Measurements from ENCODE around the gene PNLIPRP2.

The PNLIPRP2 gene

GRCh38 chr10:116646502-116646901 is 25.7 kb downstream of the PNLIPRP2 start:
- no peaks in the 10 kb centered on the region for H3K4me1 ChIP-seq (ENCODE audit: low read length)
- no peak overlapping the region for H3K9ac ChIP-seq (ENCODE audit: low read length)
- H4K20me1 ChIP-seq (ENCODE audit: insufficient read depth, low read length): no peaks in the 10 kb centered on the region
- no peaks in the 10 kb centered on the region for H3K36me3 ChIP-seq (replicated peaks; ENCODE audit: insufficient read depth, low read length)
- H3K9me3 ChIP-seq (replicated peaks; ENCODE audit: insufficient read depth, low read length): no peaks in the 10 kb centered on the region
- H3K9me2 ChIP-seq (replicated peaks; ENCODE audit: insufficient read depth, low read length): no peaks in the 10 kb centered on the region
- H3K27ac ChIP-seq (ENCODE audit: low read length): no peak overlapping the region
- H3K4me3 ChIP-seq (ENCODE audit: low read length): no peak overlapping the region
- H2AFZ ChIP-seq (ENCODE audit: low read length): no peak overlapping the region
- no peak for DNase-seq
- no peaks in the 10 kb centered on the region for H3K27me3 ChIP-seq (replicated peaks; ENCODE audit: insufficient read depth, low read length)
- H3F3A ChIP-seq (ENCODE audit: insufficient read depth, low read length): no peaks in the 10 kb centered on the region
- TF ChIP-seq, protein P1, sequence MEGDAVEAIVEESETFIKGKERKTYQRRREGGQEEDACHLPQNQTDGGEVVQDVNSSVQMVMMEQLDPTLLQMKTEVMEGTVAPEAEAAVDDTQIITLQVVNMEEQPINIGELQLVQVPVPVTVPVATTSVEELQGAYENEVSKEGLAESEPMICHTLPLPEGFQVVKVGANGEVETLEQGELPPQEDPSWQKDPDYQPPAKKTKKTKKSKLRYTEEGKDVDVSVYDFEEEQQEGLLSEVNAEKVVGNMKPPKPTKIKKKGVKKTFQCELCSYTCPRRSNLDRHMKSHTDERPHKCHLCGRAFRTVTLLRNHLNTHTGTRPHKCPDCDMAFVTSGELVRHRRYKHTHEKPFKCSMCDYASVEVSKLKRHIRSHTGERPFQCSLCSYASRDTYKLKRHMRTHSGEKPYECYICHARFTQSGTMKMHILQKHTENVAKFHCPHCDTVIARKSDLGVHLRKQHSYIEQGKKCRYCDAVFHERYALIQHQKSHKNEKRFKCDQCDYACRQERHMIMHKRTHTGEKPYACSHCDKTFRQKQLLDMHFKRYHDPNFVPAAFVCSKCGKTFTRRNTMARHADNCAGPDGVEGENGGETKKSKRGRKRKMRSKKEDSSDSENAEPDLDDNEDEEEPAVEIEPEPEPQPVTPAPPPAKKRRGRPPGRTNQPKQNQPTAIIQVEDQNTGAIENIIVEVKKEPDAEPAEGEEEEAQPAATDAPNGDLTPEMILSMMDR (IDR thresholded peaks at IDR 0.05; ENCODE audit: low read length): no peak
- TF ChIP-seq EZH2phosphoT487 (IDR thresholded peaks at IDR 0.05; ENCODE audit: low read length) (no peak), EZH2 (optimal IDR thresholded peaks at IDR 0.05; ENCODE audit: low read depth, low read length) (no peak)
- no peaks in the 10 kb centered on the region for H3K79me2 ChIP-seq (ENCODE audit: low read length)
- H3K4me2 ChIP-seq (ENCODE audit: low read depth, low read length): no peak overlapping the region

- H4K20me1 ChIP-seq (ENCODE audit: insufficient read depth, low read length): no peaks in the 10 kb centered on the region
- H3K9me3 ChIP-seq (replicated peaks; ENCODE audit: insufficient read depth, low read length): no peaks in the 10 kb centered on the region
- H3F3A ChIP-seq (ENCODE audit: insufficient read depth, low read length): no peaks in the 10 kb centered on the region
- H3K9ac ChIP-seq (ENCODE audit: low read length): no peak overlapping the region
- no peak overlapping the region for H3K4me2 ChIP-seq (ENCODE audit: low read depth, low read length)
- no peaks in the 10 kb centered on the region for H3K36me3 ChIP-seq (replicated peaks; ENCODE audit: insufficient read depth, low read length)
- no peak for DNase-seq
- no peak overlapping the region for H3K4me3 ChIP-seq (ENCODE audit: low read length)
- no peaks in the 10 kb centered on the region for H3K79me2 ChIP-seq (ENCODE audit: low read length)
- H3K27ac ChIP-seq (ENCODE audit: low read length): no peak overlapping the region
- no peak overlapping the region for H2AFZ ChIP-seq (ENCODE audit: low read length)
- H3K27me3 ChIP-seq (replicated peaks; ENCODE audit: insufficient read depth, low read length): no peaks in the 10 kb centered on the region
- TF ChIP-seq, protein P1 (IDR thresholded peaks at IDR 0.05; ENCODE audit: low read length): no peak
- TF ChIP-seq EZH2phosphoT487 (IDR thresholded peaks at IDR 0.05; ENCODE audit: low read length): no peak
- TF ChIP-seq EZH2 (optimal IDR thresholded peaks at IDR 0.05; ENCODE audit: low read depth, low read length): no peak
- H3K9me2 ChIP-seq (replicated peaks; ENCODE audit: insufficient read depth, low read length): no peaks in the 10 kb centered on the region
- no peaks in the 10 kb centered on the region for H3K4me1 ChIP-seq (ENCODE audit: low read length)
These were observed 28.1 kb downstream of the PNLIPRP2 start for GRCh38 chr10:116648903-116649302.

- Histone ChIP-seq H3K9me2 (replicated peaks; ENCODE audit: insufficient read depth, low read length) (no peaks in the 10 kb centered on the region), H3K9ac (ENCODE audit: low read length) (no peak overlapping the region), H3K4me3 (ENCODE audit: low read length) (no peak overlapping the region), H3K27me3 (replicated peaks; ENCODE audit: insufficient read depth, low read length) (no peaks in the 10 kb centered on the region), H3K4me2 (ENCODE audit: low read depth, low read length) (no peak overlapping the region), H3K9me3 (replicated peaks; ENCODE audit: insufficient read depth, low read length) (no peaks in the 10 kb centered on the region), H4K20me1 (ENCODE audit: insufficient read depth, low read length) (no peaks in the 10 kb centered on the region), H3K4me1 (ENCODE audit: low read length) (no peaks in the 10 kb centered on the region), H3K79me2 (ENCODE audit: low read length) (no peaks in the 10 kb centered on the region), H3F3A (ENCODE audit: insufficient read depth, low read length) (no peaks in the 10 kb centered on the region), H3K27ac (ENCODE audit: low read length) (no peak overlapping the region), H3K36me3 (replicated peaks; ENCODE audit: insufficient read depth, low read length) (no peaks in the 10 kb centered on the region), H2AFZ (ENCODE audit: low read length) (no peak overlapping the region)
- no peak for DNase-seq
- TF ChIP-seq, protein P1 (IDR thresholded peaks at IDR 0.05; ENCODE audit: low read length): no peak
- TF ChIP-seq EZH2phosphoT487 (IDR thresholded peaks at IDR 0.05; ENCODE audit: low read length): no peak
- no peak for TF ChIP-seq EZH2 (optimal IDR thresholded peaks at IDR 0.05; ENCODE audit: low read depth, low read length)
These were observed 33.1 kb downstream of the PNLIPRP2 start for GRCh38 chr10:116653885-116654284.
